GM12878 (cell line): Measurements from ENCODE around the gene RNF31. TPM values are rescaled to one million over a fixed set of nuclear protein-coding genes. Genes with fewer than 3 reads are reported as not detected.

Experiments
- ATAC-seq: fragments of 200-7000 bp; cut with Tn5 transposase; 3 replicates; pipeline ENCODE4 v1.9.1; 2020; ENCODE audit warnings: mild to moderate bottlenecking, moderate library complexity
- BruUV-seq: library from RNA; stranded (reverse); fragments of 400-500 nt; replicated peaks from 2 replicates; lab custom pipeline; 2021; lab: Mats Ljungman, UMichigan
- CTCF ChIA-PET: fragments of 300-600 bp; sonication (Branson Sonifier 250); formaldehyde crosslinking; extraction: SDS; loops from one replicate; lab custom pipeline; 2021; ENCODE audit warnings: inconsistent platforms; lab: Yijun Ruan, JAX
- POLR2A ChIA-PET: fragments of 350-600 bp; formaldehyde crosslinking; extraction: SDS; loops from one replicate; lab custom pipeline; 2021; ENCODE audit warnings: inconsistent platforms; lab: Charles Lee
- RAD21 ChIA-PET: fragments of 300-600 bp; sonication (Branson Sonifier 250); formaldehyde crosslinking; loops from one replicate; lab custom pipeline; 2023; ENCODE audit warnings: antibody characterized with exemption; ENCODE audit not compliant: unreplicated experiment; lab: Charles Lee
- SMC1A ChIA-PET: fragments of 300-600 bp; sonication (Branson Sonifier 250); formaldehyde crosslinking; loops from one replicate; lab custom pipeline; 2023; ENCODE audit not compliant: unreplicated experiment, uncharacterized antibody; lab: Charles Lee
- DNase-seq: peaks from one replicate; pipeline ENCODE4 v3.0.0-alpha.2; 2011; ENCODE audit warnings: low read depth, low spot score
- FAIRE-seq: peaks from 3 replicates; lab custom pipeline; 2011; peaks lifted over from hg19 to GRCh38; lab: Jason Lieb, UNC
- H2AFZ ChIP-seq: 2 replicates; pipeline ENCODE4 v1.6.0; 2011; ENCODE audit warnings: low read depth, low read length, control low read depth; ENCODE audit not compliant: control insufficient read depth
- H3K27ac ChIP-seq: 2 replicates; pipeline ENCODE4 v1.5.1; 2011; ENCODE audit warnings: control low read depth; ENCODE audit not compliant: control insufficient read depth, insufficient read depth
- H3K27me3 ChIP-seq, 2 experiments: replicated peaks in 1 of 2; 2 replicates each; pipeline versions ENCODE4 v1.6.0 to v1.6.1; 2011; ENCODE audit warnings: low read length in 1 of 2; ENCODE audit not compliant: control insufficient read depth in 2 of 2, insufficient read depth in 2 of 2
- H3K36me3 ChIP-seq, 2 experiments: 2 replicates each; pipeline ENCODE4 v1.5.1; 2011; ENCODE audit warnings: low read length in 1 of 2; ENCODE audit not compliant: control insufficient read depth in 2 of 2, insufficient read depth in 2 of 2
- H3K4me1 ChIP-seq: 2 replicates; pipeline ENCODE4 v1.6.1; 2011; ENCODE audit warnings: mild to moderate bottlenecking, low read length, moderate library complexity, mixed read lengths; ENCODE audit not compliant: control insufficient read depth, insufficient read depth
- H3K4me2 ChIP-seq: 2 replicates; pipeline ENCODE4 v1.6.0; 2011; ENCODE audit warnings: control low read depth; ENCODE audit not compliant: control insufficient read depth, insufficient read depth
- H3K4me3 ChIP-seq: fragments of 200-600 bp; sonication (generic); 2 replicates; pipeline ENCODE4 v1.5.1; 2016
- H3K79me2 ChIP-seq: 2 replicates; pipeline ENCODE4 v1.6.0; 2011; ENCODE audit warnings: low read length; ENCODE audit not compliant: control insufficient read depth, insufficient read depth
- H3K9ac ChIP-seq: 2 replicates; pipeline ENCODE4 v1.8.0; 2011; ENCODE audit warnings: low read length, control low read depth, mixed read lengths; ENCODE audit not compliant: control insufficient read depth, insufficient read depth
- H3K9me3 ChIP-seq: replicated peaks from 3 replicates; pipeline ENCODE4 v1.5.1; 2011; ENCODE audit warnings: mild to moderate bottlenecking, low read length; ENCODE audit not compliant: control insufficient read depth, insufficient read depth
- H4K20me1 ChIP-seq: 2 replicates; pipeline ENCODE4 v1.6.0; 2011; ENCODE audit not compliant: control insufficient read depth, insufficient read depth
- E4F1 ChIP-seq: fragments of 450-650 bp; IDR thresholded peaks from 2 replicates; pipeline ENCODE4 v1.6.1; 2018; ENCODE audit warnings: borderline replicate concordance, mild to moderate bottlenecking; ENCODE audit not compliant: partially characterized antibody
- EP300 ChIP-seq, 2 experiments: fragments of 150-350 bp in 1 of 2; IDR thresholded peaks; 2 replicates each; pipeline ENCODE4 v1.6.1; 2011 to 2012; ENCODE audit warnings: low read depth in 2 of 2, low read length in 2 of 2, borderline replicate concordance in 1 of 2, improper control_type of control experiment in 1 of 2, inconsistent platforms in 1 of 2; ENCODE audit not compliant: control insufficient read depth in 1 of 2
- MXI1 ChIP-seq: fragments of 150-350 bp; IDR thresholded peaks from 2 replicates; pipeline ENCODE4 v1.6.1; 2011; ENCODE audit warnings: low read depth, mild to moderate bottlenecking, inconsistent platforms, low read length, improper control_type of control experiment
- POLR2A ChIP-seq: IDR thresholded peaks from 2 replicates; pipeline ENCODE4 v1.6.1; 2011; ENCODE audit warnings: low read depth, mild to moderate bottlenecking, low read length
- POLR2AphosphoS5 ChIP-seq: IDR thresholded peaks from 2 replicates; pipeline ENCODE4 v1.6.1; 2011; ENCODE audit warnings: mild to moderate bottlenecking, low read length, inconsistent platforms
- POU2F2 ChIP-seq: IDR thresholded peaks from 3 replicates; pipeline ENCODE4 v1.6.1; 2011; ENCODE audit warnings: low read depth, mild to moderate bottlenecking, low read length, borderline replicate concordance
- RELA ChIP-seq: fragments of 450-650 bp; IDR thresholded peaks from 2 replicates; pipeline ENCODE4 v1.8.0; 2014; ENCODE audit warnings: borderline replicate concordance; ENCODE audit not compliant: partially characterized antibody
- SMAD5 ChIP-seq: IDR thresholded peaks from 2 replicates; pipeline ENCODE4 v1.6.1; 2016; ENCODE audit warnings: antibody characterized with exemption, low read depth
- USF1 ChIP-seq: IDR thresholded peaks from 2 replicates; pipeline ENCODE4 v1.6.1; 2011; ENCODE audit warnings: borderline replicate concordance, low read depth, mild to moderate bottlenecking, moderate library complexity, mixed read lengths, low read length; ENCODE audit not compliant: insufficient read depth; ENCODE audit errors: extremely low read length
- WGBS: methylation state at CpG from one replicate; pipeline ENCODE4 v1.1.6; 2016; ENCODE audit warnings: low lambda C conversion rate; ENCODE audit not compliant: insufficient replicate concordance, insufficient coverage; ENCODE audit errors: missing lambda C conversion rate; 5-methylcytosine and 5-hydroxymethylcytosine counted together
- in situ Hi-C: fragments of 300-500 bp; cut with MboI; formaldehyde crosslinking; loops from 9 replicates; pipeline ENCODE4 v1.14.3; 2018; ENCODE audit warnings: mixed read lengths
- intact Hi-C: fragments of 100-400 bp; cut with micrococcal nuclease; formaldehyde crosslinking; loops from one replicate; pipeline ENCODE4 v1.14.2; 2022; ENCODE audit not compliant: unreplicated experiment
- polyA plus RNA-seq, 11 experiments: library from polyadenylated mRNA; depleted of rRNA in 4 of 11; unstranded in 6 of 11; stranded (reverse) in 5 of 11; fragments of >200 nt; fragmentation: Nextera tagmentation in 4 of 11; fragmentation: Illumina TruSeq in 1 of 11; extraction: Ambion mirVana in 4 of 11; extraction: Trizol in 1 of 11; gene quantifications; 1 replicate in 1 of 11; 2 replicates in 10 of 11; pipeline versions ENCODE4 v1.2.1 to v1.2.3, GENCODE V29; 2011 to 2016; ENCODE audit warnings: inconsistent platforms in 2 of 11, missing spikeins in 2 of 11, low read depth in 1 of 11
- total RNA-seq, 4 experiments: library from RNA; depleted of rRNA in 3 of 4; stranded (reverse); fragments of >200 nt in 3 of 4; fragmentation: Illumina TruSeq in 1 of 4; extraction: Trizol in 1 of 4; gene quantifications; 2 replicates each; pipeline versions ENCODE4 v1.2.1 to v1.2.3, GENCODE V29; 2013 to 2021

Gene RNF31
- total and polyA plus RNA-seq, 10 of the 15 experiments (the other 5 are each of a cell fraction or from before 2014, with no cell fraction given) = 8.5 to 92.7 (median 52.0) TPM

- no peak for TF ChIP-seq USF1
- peak; percentile 30; the same call in 1 of the 3 replicates for TF ChIP-seq POU2F2
- TF ChIP-seq EP300 (IDR thresholded peaks at IDR 0.05; ENCODE audit: borderline replicate concordance in 1 of 2, control insufficient read depth in 1 of 2, low read depth in 2 of 2, low read length in 2 of 2) = no peak
- TF ChIP-seq E4F1 = no peak
- peak; percentile 20; the same call in 1 of the 2 replicates for TF ChIP-seq POLR2A
These were observed 14.8 kb downstream of the RNF31 start (continued) for GRCh38 chr14:24162093-24162492.

DNA sequence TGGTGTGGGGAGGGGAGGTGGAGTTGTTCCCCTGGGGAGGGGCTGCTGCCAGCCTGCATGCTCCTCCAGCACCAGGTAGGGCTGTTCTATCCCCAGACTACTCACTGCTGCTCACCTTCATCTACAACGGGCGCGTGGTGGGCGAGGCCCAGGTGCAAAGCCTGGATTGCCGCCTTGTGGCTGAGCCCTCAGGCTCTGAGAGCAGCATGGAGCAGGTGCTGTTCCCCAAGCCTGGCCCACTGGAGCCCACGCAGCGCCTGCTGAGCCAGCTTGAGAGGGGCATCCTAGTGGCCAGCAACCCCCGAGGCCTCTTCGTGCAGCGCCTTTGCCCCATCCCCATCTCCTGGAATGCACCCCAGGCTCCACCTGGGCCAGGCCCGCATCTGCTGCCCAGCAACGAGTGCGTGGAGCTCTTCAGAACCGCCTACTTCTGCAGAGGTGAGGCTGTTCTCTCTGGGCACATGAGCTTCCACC, 17.3 kb downstream of the RNF31 start:
- H3K4me2 ChIP-seq = peak overlapping the region; percentile 90; the same call in 1 of the 2 replicates
- H3K4me3 ChIP-seq = no peak overlapping the region; the same call in 1 of the 2 replicates
- 98% methylated on average over 14 of the region's 14 CpGs for WGBS
- TF ChIP-seq RELA (no peak), POLR2A (peak; percentile 44; the same call in 1 of the 2 replicates), MXI1 (no peak), POLR2AphosphoS5 (peak; percentile 11; the same call in 1 of the 2 replicates), POU2F2 (0 out of 3 replicates have a peak, but pooled peaks have one; percentile 11), SMAD5 (no peak)
- ChIA-PET POLR2A (interaction anchor here (0.6 to 1.0 kb wide), 5 partner anchors 14 to 69 kb away, joined by 3 to 9 read pairs (median 3); partner anchors contain the start of gene PSME2), SMC1A (no interaction called here), CTCF (no interaction called here), RAD21 (no interaction called here)
- no peak overlapping the region for H3K27ac ChIP-seq
- H3K27me3 ChIP-seq = no peaks in the 10 kb centered on the region
- DNase-seq = no peak
- in situ Hi-C loops (no loop called here), intact Hi-C loops (no loop called here)
- no peaks in the 10 kb centered on the region for H3K9me3 ChIP-seq
- ATAC-seq = no peak
- no peak for FAIRE-seq
- no TSS peak for BruUV-seq
- H3K9ac ChIP-seq = peak overlapping the region; percentile 17; the same call in 1 of the 2 replicates
- no peak overlapping the region for H2AFZ ChIP-seq
- H3K4me1 ChIP-seq = peaks cover 38% of the 10 kb centered on the region
- no peaks in the 10 kb centered on the region for H4K20me1 ChIP-seq
- H3K79me2 ChIP-seq = peaks cover 43% of the 10 kb centered on the region
- peaks cover 34 to 54% of the 10 kb centered on the region in 2 experiments for H3K36me3 ChIP-seq
